Measurements from ENCODE around the gene PRSS50. TPM values are rescaled to one million over a fixed set of nuclear protein-coding genes. Genes with fewer than 3 reads are reported as not detected.
"Not testable (repeated sequence)": the region's sequence is repeated elsewhere in the genome, so short reads cannot be mapped to it uniquely, and the experiment has no call there.

The PRSS50 gene
- total RNA-seq, 1 experiment from 2014 or later, result not detected

GRCh38 chr3:46708401-46709156 is 9.1 kb downstream of the PRSS50 start:
- no peak for DNase-seq (ENCODE audit: low spot score)

DNA sequence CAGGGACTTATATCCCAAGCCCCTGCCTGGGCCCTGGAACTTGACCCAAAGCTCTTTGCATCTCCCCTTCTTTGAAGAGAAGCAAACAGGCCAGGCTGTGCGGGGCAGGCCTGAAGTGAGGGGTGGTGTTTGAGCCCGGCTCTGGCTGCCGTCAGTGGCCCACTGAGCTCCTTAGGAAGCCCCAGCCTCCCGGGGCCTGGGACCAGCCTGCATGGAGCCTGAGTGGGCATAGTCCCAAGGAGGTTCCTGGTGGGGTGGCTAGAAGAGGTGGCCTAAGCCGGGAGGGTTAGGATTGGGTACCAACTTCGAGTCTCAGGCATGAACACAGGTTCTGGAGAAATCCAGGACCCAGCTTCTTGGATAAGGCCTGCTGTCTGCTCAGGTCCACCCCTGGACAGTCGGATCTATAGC is 10.1 kb downstream of the PRSS50 start:
- no peak for DNase-seq (ENCODE audit: low spot score)

GRCh38 chr3:46706771-46707582 is 10.7 kb downstream of the PRSS50 start:
- DNase-seq (ENCODE audit: low spot score), result no peak

DNA sequence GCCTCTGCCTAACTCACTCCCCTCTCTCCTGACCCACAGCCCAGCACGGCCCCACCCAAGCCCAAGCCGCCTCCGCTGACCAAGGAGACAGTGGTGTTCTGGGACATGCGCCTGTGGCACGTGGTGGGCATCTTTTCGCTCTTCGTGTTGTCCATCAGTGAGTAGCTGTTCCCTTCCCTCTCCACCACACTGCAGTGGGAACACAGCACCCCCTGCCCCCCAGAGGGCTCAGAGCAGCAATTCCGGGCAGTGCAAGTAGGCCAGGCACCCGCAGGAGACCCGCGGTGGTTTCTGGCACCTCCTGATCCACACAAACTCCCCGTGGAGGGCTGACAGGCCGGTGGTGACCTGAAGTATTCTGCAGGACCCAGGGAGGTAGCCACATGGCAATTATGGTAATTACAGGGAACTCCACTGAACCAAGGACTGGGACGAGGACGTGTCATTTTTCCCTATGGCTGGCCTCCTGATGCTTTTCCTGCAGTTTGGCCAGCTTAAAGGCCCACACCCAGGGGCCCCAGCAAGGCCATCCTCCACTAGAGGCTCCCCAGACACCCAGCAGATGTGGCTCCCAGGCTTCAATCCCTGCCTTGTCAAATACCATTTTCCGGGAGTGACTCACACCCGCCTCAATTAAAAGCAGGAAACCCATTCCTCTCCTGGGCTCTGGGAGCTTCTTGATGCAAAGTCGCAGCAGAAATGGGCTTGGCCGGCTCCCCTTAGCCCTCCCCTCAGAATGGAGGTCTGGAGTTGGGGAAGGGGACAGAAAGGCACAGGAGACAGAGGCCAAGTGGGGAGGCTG is 11.7 kb downstream of the PRSS50 start:
- DNase-seq (ENCODE audit: low spot score), result peak; percentile 47

DNA sequence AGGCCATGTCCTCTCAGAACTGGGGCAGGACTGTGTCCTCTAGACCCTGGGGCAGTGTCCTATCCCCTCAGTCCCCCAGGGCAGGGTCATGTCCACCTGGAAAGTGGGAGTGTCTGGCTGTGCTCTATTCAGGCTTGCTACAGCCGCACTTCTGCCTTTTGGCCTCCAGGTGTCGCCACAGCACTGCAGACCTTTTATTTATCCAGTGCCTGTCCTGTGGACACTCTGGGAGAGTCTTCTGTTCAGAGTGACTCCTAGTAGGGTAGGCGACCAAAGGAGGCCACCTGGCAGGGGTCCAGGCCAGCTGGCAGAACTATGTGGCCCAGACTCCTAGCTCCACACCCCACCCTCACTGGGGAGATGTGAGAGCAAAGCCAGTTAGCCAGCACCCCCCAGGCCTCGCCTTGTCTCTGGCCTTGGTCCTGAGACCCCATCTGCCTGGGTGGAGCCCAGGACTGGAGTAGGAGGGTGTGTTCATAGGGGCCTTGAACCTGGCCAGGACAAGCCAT is 12.6 kb downstream of the PRSS50 start:
- peak; percentile 72 for DNase-seq (ENCODE audit: low spot score)

GRCh38 chr3:46704346-46704745 is 13.3 kb downstream of the PRSS50 start:
- not testable (repeated sequence) for DNase-seq (ENCODE audit: low spot score)

DNA sequence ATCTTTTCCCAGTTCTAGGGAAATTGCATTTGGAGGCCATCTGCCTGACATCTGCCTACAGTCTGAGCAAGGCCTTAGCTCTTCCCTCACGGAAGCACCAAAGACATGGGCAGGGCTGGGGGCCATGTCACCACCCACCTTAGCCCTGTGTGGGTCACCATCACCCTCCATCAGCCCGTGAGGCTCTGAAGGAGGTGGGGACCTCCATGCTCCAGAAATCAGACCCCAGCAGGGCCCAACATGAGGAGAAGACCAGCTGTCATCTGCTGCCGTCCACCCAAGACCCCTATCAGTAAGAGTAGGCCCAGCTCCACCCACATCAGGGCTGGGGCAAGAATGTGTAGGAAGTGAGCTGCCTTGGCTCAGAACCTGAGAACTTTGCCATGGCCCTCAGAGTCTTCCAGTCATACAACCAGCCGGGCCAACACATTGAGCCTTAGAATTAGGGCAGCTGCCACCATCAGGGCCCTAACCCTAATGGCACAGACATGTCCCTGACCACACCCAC is 14.6 kb downstream of the PRSS50 start:
- DNase-seq (ENCODE audit: low spot score), result no peak

DNA sequence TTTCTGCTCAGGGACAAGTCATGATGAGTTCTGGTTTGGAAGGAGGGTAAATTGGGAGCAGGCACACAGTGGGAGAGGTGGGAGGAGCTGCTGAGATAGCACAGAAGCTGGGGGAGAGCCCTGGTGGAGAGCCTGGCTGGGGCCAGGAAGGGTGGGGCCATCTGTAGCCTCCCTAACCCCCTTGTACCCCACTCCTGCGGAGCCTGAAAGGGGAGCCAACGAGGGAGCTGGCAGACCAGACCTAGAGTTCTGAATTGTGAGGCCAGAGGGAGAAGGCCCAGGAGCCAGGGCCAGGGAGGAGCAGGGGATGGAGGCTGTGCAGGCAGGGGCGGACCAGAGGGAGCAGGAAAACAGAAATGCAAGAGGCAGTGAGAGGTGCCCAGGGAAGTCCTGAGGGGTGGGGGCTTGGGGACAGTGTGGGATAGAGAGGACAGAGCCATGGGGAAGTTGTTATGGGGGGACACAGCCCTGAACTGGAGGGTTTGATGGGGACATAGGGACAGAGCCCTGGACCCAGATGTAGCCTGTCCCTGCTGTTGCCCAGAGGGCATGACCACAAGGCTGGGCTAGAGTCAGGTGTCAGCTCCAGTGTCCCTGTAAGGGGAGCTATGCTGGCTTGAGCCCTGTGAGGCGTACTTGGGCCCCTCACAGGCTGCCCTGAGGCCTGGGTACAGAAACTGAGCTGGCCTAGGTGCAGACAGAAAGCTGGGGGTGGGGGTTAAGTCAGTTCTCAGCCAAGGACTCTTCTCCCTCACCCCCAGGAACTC is 15.2 kb downstream of the PRSS50 start:
- DNase-seq (ENCODE audit: low spot score), result no peak

DNA sequence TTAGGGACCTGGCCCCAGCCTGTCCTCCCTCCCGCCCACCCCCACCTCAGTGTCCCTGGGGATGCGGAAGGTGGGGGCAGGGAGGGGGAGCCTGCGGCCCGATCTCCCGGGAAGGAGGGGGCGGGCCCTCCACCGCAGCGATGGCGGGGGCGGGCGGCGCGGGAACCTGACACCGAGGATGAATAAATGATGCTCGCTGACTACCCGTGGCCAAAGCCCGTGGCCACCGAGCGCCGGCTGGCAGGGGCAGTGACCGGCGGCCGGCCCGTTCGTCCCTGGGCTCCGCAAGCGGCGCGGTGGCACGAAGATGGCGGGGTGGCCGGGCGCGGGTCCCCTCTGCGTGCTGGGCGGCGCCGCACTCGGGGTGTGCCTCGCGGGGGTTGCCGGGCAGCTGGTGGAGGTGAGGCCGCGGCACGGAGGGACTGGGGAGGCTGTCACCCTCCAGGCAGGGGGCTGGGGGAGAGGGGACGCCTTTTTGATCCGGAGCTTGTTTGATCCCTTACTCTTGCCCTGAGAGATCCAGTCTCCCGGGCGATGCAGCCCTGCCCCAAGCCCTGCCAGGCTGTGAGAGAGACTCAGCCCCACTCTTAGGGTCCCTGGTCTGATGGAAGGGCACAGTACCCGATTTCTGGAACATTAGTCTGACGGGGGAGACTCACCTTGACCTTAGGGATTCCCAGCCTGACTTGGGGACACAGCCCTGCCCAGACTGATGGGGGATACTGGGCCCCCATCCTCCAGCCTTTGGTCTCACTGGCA is 16.3 kb downstream of the PRSS50 start, which contains the start of gene TMIE:
TMIE (plus strand) TSS at position 212 of the 759 bp plus-strand sequence; CDS start at position 308, 96 bp downstream.
- DNase-seq (ENCODE audit: low spot score), result no peak

GRCh38 chr3:46700772-46701171 is 16.9 kb downstream of the PRSS50 start:
- DNase-seq (ENCODE audit: low spot score), result no peak

- no peak for DNase-seq (ENCODE audit: low spot score)
Observed at GRCh38 chr3:46699676-46700523, 17.8 kb downstream of the PRSS50 start.

DNA sequence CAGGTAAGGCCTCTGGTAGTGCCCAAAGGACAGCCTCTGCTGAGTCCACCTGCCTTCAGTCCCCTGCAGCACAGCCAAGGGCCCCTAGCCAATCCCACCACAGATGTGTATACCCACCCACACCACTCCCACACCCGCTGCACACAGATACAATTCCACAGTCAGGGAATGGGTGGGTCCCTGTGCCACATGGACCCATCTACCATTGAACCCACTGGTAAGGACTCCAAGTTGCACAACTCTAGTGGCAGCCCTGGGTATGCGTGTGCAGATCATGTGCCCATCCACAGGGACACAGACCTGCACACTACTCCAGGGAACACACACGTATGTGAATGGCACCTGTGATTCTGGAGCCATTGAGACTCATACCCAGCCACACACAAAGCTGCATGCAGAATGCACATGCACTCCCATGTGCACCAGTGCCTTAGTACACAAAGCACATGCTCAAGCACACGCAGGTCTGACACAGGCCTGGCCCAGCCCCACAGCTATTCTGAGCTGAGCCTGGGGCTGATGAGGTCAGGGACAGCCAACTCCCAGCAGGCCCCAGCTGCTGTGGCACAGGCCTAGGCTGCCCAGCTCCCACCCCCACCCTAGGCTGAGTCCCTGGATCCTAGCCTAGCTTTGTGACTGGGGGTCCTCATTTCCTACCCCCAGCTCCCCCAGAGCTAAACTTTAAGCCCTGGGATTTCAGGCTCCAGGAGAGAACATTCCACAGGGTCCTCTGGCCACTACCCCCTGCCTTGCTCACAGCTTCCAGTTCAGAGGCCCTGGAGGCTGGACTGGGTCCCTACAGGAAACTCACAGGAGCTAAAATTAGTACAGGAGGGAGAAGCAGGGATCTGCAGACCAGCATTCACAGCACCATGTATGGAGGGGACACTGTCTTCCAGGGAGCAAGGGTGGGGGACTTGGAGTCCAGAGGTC is 21.4 kb downstream of the PRSS50 start:
- DNase-seq (ENCODE audit: low spot score), result no peak

DNA sequence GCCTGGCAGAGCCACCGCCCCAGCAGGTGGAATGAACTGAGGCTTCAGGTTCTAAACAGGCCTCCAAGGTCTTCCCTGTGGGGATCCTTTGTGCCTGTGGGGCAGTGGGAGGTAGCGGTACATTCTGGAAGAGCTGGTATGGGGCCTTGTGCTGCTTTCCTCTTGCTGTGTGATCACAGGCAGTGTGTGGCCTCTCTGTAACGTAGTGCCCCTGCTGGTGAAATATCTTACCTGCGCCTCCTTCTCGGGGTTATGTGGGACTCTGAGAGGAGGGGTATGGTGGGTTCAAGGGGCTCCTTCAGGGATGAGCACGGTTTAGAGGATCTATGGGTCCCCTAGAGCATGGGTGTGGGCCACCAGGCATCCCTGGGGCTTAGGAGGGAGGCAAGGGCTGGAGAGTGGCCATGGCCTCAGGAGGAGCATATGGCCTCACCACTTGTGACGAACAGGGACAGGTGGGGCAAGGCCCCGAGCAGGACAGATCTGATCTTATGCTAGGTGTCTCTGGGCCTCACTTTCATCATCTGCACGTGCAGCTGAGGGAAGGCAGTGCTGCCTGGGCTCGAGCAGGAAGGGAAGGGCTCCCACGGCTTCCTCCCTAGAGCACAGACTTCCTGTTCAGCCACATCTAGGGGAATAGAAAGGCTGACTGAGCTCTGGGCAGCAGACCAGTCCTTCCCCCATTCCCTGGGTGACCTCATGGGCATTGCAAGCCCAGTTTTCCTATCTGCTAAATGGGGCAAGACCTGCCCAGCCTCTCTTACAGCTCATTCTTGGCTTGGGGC is 22.3 kb downstream of the PRSS50 start:
- peak; percentile 25 for DNase-seq (ENCODE audit: low spot score)

GRCh38 chr3:46694520-46694919 is 23.1 kb downstream of the PRSS50 start:
- DNase-seq (ENCODE audit: low spot score), result no peak

- no peak for DNase-seq (ENCODE audit: low spot score)
Observed at GRCh38 chr3:46693892-46694226, 23.8 kb downstream of the PRSS50 start.

GRCh38 chr3:46693038-46693891 is 24.4 kb downstream of the PRSS50 start, which contains the start of gene ALS2CL:
Gene ALS2CL (minus strand): TSS chr3:46693679. CDS start chr3:46689440, 4,239 bp downstream.
- DNase-seq (ENCODE audit: low spot score), result peak; percentile 54

All from HT-29 (cell line).